Epidermal melanocyte (primary cell): Measurements from ENCODE around the gene KCNIP4.

Experiments used
- DNase-seq: peaks from one replicate; pipeline ENCODE4 v3.0.0; 2011; ENCODE audit warnings: low spot score; ENCODE audit not compliant: insufficient read length

The KCNIP4 gene

DNA sequence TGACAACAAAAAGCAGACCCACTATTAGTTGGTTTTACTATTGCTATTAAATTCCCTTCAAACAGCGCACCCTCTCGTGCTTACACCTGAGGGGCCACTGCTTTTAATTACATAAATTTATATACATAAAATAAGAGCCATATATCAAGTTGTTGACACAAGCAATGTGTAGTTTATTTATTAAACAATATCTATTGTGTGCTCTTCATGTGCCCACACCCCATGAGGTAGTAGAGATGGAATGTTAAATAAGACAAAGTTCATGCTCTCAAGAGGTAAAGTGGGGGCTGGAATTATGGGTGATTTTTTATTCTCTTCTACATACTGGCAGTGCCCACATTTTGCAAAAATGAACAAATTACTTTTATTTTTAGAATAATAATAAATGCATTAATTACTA, 47.3 kb downstream of the KCNIP4 start:
- no peak for DNase-seq

DNA sequence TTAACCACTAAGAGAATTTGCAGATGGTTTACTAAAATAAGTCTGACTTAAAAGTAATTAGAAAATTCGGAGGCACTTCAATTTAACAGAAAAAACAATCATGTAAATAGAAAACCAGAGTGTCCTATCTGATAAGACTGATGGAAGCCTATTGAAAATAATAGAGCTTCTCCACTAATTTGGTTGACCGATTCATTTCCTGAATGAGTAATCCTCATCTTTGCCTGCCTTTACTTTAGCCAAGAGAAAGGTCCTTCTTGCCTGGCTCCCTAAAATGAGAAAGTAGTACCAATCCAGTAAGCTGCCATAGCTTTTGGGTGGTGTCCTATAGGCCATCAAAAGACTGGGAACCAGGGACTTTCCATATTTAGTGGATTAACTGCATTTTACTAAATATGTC, 48.4 kb downstream of the KCNIP4 start:
- no peak for DNase-seq

DNA sequence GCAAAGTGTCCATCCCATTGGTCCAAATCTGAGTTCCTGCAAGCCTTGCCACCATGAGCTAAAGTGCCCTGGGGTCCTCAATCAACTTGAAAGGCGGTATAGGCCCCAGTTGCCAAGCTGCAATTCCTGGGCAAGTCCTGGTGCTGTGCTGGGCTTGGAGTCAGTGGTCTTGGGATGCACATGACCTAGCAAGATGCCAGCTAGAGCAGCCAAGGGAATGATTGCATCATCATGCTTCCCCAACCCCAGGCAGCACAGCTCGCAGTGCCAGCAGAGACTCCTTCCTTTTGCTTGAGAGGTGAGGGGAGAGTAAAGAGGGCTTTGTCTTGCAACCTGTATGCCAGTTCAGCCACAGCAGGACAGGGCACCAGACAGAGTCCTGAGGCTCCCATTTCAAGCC, 50.5 kb downstream of the KCNIP4 start:
- DNase-seq = no peak

DNA sequence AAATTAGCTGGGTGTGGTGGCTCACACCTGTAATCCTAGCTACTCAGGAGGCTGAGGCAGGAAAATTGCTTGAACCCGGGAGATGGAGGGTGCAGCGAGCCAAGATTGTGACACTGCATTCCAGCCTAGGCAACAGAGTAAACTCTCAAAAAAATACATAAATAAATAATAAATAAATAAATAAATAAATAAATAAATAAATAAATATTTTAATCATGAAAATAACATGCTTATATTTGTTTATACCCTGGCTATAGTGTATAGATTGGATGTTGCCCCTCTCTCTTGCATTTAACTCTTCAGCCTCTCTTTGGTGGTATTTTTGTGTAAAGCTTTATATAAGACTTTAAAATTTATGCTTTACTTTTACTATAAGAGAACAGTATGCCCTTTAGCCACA, 51.8 kb downstream of the KCNIP4 start:
- no peak for DNase-seq

DNA sequence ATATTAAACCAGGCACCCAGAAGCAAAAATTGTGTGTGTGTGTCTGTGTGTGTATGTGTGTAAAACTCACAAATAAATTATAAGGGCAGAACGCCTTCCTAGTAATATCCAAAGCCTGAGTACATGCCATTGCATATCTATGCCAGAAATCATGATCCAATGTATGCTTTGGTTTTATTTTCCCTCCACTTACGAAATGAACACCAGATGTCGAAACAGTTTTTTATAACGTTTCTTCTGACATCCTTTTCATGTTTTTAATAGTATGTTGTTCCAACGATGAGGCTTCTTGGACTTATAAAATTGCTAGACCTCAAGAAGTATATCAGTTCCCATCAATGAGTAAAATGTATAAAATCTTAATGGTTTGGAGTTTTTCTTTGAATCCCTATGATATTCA, 55.4 kb downstream of the KCNIP4 start:
- no peak for DNase-seq

DNA sequence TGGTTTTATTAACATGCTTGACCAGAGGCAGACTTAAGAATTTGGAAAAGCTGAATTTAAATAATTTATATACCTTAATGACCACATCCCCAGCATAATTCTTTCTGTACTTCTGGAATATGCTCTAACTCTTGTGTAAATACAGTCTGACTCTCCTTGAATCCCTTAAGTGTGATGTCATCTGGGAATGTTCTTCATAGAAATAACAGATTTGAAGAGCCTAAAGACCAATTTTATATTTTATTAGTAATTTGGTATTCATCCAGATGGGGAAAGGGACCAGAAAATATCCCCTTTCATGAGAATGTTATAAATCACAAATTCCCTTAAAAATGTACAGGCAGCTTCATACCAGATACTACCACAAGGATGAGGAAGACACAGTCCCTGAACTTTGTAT, 58.3 kb downstream of the KCNIP4 start:
- DNase-seq = no peak

DNA sequence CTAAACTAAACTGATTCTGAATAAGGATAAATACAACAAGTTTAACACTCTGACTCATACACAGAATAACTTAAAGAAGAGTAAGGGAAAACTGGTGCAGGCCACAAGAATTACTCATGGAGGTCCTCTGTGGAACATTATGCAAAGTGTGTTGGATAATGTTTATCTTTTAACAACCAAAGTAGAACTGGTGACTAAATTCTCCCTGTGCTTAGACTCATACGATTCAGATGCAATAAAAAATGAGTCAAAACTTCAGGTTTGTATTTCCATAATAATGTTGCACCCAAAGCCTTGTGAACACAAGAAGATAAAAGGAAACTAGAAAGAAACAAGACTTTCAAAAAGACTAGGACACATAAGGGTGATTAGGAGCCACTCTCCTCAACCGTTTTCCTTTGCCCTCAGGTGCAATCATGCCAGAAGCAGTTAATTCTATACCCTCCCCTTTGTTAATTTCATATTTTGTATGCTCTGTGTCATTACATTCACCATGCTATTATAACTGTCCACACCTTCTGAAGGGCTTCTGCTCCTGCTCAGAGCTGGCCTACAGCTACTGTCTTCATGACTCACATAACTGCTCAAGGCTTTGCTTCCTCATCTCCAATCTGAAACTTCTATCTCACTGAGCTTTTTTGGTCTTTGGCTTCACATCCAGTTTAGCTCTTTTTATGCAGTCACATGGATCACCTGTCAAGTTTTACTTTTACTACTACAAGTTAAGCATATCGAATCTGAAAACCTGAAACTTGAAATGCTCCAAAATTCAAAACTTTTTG, 60.2 kb downstream of the KCNIP4 start:
- DNase-seq = no peak

DNA sequence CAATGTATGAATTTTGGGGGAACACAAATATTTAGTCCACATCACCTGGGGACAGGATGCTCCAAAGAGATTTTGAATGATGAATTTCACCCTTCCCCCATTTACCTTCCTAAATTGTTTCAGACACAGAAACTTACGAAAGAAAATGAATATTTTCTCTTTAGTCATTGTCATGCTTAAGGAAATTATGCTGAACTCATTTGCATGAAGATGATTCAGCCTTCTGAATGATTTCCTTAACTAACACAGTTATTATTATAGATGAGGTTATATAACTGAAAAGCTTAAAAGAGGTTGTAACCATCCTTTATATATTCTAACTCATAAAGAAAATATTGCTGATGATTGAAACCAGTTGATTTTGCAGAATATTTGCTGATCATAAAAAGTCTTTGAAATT, 61.1 kb downstream of the KCNIP4 start:
- no peak for DNase-seq

DNA sequence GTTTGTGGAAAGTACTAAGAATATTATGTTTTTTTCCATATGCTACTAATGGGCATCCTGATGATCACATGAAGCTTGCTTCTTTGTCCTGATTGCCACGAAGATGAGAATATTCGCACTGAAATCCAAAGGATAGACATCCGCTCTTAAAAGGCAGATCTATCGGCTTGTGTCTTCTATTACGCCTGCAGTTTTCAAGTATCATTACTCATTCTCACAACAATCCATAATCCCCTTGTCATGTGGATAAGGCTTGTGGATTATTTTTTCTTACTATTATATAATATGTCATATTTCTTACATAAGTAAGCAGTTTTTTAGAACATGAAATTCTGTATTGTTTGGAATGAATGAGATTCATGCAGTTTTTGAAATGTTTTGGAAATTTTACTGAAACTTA, 62.8 kb downstream of the KCNIP4 start:
- no peak for DNase-seq

DNA sequence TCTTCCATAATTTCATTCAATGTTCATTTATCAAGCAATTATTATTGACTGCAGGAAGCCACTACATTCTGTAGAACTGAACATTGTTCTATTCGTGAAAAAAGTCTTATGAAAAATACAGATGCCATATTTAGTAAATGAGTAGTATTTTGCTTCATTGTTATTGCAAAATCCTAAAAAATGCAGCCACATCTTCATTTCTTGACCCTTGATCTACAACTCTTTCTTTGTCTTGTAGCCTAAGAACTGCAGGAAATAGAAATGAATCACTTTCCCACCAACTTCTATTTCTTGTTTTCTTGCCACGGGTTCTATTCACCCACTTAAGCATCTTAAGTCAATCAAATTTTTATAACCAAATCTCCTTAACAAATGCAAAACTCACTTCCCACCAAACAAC, 63.3 kb downstream of the KCNIP4 start:
- DNase-seq = no peak

DNA sequence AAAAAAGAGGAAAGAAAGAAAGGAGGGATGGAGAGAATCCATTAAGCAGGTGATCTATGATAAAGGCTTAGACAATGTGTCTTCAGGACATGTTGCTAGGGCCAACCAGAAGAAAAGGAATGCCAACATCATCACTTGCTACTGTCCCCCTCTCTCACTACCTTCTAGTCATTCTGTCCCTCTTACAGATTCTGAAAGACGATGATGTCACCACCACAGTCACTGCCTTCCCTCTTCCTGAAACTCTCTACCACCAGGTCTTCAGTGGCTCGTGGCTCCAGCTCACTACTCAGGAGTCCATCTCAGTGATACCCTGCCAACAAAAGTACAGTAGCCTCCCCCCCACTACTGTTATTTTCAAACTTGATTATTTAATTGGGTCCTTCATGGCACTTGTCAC, 64.0 kb downstream of the KCNIP4 start:
- DNase-seq = no peak

DNA sequence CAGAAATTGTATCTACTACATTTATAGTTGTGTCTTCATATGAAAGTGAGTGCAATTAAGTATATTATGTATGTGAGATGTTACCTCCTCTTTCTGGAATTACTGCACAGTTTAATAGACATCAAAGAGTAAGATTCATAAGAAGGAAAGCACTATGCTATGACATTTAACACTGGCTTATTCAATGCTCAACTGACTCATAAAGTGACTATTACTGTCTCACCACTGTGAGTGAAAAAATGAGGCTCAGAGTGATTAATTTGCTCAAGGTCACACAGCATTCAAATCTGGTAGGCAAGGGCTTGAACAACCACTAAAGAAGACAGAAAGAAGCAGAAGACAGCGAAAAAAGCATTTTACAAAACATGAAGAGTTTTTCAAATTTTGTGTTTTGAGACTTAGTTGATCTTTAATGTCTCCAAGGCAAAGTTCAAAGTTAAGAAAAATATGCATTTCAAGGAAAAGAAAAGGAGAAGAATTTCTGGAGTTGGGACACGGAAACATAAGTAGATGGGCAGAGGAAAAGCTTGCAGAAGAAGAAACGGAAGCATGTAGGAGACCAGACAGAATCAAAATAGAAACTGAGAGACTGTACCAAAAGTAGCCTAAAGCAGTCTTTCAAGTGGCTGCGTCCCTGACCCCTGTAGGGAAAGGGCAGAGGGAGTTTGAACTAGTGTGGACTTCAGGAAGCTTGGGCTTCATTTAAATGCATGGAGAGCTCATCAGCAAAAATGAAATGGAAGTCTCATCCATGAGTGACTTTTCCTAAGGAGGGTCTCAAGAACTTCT, 66.3 kb downstream of the KCNIP4 start:
- no peak for DNase-seq

DNA sequence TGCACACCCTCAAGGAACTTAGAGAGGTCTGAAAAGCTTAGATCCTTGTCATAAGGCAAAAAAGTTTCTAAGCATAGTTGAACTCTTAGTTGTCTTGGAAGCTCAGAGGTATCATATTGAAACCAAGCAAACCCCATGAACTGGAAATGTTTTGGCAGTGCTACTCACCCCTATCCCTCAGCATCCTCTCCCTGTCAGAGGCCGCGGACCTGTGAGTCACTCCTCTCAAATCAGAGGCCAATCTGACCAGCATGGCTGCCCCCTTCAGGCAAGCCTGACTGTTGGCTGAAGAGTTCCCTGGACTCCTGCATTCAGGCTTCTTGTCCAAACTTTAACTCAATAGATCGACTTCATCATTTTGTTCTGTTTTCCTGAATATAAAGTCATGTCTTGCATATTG, 69.4 kb downstream of the KCNIP4 start:
- no peak for DNase-seq

DNA sequence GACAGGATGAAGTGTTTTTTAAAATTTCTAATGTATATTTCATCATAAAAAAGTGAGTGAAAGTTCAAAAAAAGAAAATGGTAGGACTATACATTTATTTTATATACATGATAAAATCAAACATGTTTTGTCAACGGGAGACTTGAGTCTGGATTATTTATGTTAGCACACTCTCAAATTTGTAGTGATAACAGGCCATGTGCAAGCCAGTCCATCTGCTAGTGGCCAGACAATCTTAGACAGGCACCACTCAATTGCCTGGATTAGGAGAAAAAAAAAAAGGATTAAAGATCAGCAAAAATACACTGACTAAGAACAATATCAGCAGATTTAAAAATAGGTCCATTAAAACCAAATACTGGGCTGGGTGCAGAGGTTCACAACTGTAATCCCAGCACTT, 71.9 kb downstream of the KCNIP4 start:
- no peak for DNase-seq

DNA sequence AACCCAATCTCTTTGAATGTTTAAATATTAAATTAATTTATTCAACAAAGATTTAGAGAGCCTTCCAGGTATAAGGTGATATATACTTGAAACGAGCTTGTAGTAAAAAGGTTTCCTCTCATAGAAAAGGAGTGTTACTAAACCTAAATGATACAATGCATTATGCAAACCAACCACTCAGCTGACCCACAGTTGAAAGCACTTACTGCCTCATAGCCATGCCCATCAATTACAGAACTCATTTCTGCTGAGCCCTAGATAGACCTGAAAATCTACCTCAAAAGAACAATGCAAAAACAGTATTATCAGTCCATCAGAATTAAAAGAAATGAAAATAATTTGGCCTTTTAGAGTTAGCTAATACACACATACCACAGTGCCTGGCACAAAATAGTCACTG, 75.4 kb downstream of the KCNIP4 start:
- no peak for DNase-seq

DNA sequence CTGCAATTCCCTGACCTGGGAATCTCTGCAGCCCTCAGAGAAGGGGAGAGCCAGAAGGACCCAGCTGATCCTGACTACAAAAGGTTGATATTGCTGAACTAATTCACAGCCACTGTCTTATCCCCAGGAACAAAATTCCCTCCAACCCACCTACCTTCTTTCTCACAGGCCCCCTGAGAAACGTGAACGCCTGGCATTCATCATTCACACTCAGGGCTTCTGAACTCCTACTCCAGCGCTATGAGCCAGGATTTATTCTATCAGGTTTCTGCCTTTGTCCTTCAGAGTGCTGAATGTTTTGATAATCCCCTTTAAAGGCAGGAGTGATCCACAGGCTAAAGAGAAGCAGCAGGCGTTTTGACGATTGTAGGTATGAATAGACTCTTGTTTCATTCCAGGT, 76.5 kb downstream of the KCNIP4 start:
- no peak for DNase-seq

DNA sequence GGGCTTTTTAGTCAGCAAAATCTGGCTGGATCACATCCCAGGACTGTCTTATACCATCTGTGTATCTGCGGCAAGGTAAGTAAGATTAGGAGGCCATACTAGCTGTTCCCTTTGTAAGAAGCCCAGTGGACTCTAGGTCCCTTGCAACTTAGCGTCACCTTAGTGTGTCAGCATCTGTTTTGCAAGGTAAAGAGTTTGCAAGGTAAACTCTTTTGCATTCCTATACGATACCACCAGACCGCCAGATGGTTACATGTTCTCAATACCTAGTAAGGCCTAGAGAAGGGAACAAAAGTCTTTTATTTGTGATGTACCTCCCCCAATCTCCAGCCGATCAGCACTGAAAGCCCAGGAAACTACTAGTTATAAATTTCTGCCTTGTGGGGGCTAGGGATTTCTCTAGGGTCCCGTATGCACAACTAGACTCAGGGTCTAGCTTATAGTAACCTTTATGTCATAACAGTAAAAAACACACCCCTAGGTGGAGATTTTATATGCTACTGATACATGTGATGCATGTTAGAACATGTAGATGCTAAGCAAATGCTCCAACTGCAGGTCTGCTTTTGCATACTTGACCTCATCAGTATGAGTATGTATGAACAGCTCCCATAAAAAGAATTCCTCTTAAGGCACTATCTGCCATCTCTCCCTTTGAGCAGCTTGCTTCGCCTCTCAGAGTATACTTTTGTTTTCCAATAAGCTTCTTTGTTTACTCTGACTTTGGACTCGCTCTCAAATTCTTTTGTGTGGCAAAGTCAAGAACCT, 78.4 kb downstream of the KCNIP4 start:
- no peak for DNase-seq

DNA sequence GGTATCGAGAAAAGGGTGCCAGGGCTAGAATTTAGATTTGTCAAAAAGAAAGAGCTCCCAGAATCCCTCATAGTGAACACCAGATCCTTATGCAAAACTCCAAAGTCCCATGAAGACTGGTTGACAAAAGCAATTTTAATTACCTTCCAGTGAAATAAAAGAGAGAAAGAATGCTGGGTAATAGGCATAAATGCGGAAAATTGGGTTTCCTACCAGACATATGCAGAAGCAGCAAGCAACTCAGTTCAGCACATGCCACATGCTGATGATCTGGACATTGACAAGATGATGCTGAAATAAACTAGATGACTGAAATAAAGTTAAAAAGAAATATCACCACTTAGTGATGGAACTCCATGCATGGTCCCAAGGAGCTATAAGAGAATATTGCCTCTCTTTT, 83.9 kb downstream of the KCNIP4 start:
- no peak for DNase-seq

DNA sequence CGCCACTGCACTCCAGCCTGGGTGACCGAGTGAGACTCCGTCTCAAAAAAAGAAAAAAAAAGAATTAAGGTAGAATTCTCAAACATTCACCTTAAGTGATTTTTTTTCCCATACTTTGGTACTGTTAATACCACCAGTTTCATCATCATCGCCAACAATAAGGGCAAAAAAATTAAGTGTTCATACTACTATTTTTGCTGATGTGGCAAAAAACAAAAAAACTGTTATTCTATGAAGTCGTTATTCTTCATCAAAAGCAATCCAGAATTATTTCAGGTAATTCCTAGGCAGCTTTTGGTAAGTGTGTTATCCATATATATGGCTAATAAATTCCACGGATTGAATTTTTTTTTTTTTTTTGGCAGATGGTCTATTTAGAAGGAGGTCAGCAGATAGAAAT, 85.7 kb downstream of the KCNIP4 start:
- no peak for DNase-seq

DNA sequence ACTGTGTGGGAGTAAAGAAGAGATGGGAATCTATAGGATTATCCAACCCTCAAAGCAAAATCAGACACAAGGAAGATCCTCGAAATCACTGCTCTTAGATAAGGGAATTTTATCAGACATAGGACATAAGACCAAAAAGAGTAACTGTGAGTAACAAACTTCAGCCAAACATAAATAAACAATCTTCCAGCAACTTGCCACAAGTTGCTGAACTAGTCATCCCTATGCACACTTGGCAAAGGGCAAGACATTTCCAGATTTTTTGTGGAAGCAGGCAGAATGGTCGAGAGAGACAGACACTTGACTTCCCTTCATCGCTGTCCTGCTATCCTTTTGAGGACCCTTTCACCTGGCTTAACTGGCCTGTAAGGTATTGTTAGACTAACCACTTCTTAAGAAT, 89.6 kb downstream of the KCNIP4 start:
- DNase-seq = no peak

DNA sequence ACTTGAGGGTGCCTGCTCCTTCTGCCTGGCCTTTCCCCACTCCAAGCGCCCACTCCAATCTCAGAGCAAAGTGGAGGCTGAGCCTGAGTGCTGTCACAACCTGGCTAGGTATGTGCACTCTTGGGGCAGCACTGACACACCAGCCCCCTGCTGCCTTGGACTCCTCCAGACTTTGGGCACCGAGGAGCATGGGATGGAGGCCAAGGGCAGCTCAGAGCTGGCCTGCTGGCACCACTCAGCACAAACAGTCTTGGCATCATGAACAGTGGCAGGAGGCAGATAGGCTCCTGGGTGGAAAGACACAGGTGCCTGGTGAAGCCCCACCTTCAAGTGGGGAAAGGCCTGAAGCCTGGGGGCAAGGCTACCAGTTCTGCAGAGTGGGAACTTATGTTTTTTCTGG, 91.8 kb downstream of the KCNIP4 start:
- DNase-seq = no peak

DNA sequence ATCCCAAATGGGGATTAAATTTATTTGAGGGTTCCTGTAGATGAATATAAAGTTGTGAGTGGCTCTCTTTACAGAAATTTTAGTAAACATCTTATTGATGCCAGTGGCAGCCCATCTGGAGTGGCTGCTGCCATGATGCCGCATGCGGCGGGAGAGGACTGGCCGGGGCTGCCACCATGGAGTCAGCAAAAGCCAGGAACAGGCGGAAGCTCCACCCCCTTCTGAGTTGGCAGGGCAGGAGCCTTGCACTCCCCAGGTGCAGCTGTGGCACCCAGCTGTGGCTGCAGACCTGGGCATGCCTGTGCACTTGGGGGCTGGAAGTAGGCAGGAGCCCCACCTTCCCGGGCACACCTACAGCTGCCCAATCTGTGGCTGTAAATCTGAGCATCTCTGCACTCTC, 92.3 kb downstream of the KCNIP4 start:
- DNase-seq = no peak
